Activated CD8-positive, alpha-beta memory T cell treated with anti-CD3 and anti-CD28 coated beads for 4 hours (primary cell): Measurements from ENCODE around the gene FUT9.

Experiments used
- DNase-seq, 2 donors: peaks; one replicate each; pipeline ENCODE4 v3.0.0-alpha.2; 2020; ENCODE audit warnings: low read depth in 2 of 2

FUT9 gene

DNA sequence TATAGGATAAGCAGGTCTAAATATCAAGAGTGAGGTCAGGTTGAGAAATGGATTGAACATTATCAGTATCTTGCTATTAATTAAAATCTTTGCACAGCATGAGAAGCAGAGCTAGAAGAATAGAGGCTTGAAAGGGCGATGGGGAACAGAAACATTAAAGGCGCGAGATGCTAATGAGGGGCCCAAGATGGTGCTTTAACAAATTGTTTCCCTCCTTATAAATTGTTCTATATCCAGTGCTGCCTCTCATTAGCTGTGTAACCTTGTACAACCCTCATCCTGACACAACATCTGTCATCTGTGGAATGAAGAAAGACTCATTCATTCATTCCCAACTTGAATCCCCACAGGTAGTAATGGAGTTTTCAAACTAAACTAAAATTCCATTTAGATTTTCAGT lies 57.8 kb downstream of the FUT9 start:
- DNase-seq = no peak

GRCh38 chr6:96074006-96074405 lies 58.2 kb downstream of the FUT9 start:
- no peak for DNase-seq

DNA sequence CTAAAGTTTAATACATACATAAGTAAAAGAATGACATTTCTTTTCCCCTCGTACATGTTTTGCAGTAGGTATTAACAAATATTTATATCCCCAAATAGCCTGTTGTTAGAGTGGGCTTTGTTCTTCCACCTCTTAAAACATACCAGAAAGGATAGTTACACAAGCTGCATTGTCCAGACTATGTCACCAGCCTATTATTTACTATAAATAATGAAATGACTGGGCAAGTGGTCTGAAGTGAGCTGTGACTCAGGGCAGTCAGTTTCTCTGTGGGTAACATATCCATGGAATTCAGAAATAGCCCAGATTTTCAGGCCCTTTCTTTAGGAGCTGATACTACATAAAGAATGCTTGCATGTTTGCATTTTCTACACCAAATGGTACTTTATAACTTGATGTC lies 60.1 kb downstream of the FUT9 start:
- no peak for DNase-seq

- no peak for DNase-seq
Observed at GRCh38 chr6:96086745-96087144, 71.0 kb downstream of the FUT9 start.

DNA sequence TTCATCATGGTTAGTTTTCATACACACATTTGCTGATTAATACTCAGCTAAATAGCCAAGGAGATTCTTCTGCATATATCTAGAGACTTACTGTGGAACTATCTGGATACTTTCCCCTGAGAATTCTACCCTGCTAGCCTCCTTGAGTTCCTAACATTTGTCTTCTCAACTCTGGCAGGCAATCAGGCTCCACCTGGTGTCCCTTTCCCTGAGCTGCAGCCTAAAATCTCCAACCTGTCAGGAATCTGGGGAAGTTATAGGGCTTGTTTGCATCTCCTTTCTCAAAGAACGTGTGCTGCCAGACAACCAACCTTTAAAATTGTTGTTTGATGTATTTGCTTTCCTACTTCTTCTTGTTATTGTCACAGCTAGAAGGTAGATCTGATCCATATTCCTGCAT lies 73.4 kb downstream of the FUT9 start:
- DNase-seq = no peak

DNA sequence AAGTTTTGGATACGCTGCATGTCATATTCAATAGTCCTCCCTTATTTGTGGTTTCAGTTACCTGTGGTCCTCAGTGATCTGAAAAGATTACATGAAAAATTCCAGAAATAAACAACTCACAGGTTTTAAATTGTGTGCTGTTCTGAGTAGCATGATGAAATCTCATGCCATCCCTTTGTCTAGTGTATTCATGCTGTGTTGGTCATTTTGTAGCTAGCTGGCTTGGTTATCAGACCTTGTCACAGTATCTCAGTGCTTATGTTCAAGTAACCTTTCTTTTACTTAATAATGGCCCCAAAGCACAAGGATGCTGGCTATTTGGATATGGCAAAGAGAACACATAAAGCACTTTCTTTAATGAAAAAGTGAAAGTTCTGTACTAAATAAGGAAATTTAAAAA lies 78.3 kb downstream of the FUT9 start:
- no peak for DNase-seq

DNA sequence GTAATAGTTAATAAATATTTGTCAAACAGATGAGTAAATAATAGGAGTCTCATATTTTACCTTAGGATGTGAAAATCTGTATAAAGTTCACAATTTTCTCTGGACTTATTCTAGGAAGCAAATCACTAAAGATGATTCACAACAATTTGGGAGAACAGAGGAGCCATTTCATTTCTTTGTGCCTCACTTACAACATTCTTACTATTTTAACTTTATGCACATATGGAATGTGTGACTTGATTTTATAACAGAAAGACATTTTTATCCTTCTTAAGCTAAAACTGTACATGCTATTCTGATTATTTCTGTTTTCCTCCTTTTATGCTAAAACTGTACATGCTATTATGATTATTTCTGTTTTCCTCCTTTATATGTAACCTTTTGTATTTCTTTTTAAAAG lies 83.3 kb downstream of the FUT9 start:
- DNase-seq = no peak

GRCh38 chr6:96101564-96101963 lies 85.8 kb downstream of the FUT9 start:
- DNase-seq = no peak

DNA sequence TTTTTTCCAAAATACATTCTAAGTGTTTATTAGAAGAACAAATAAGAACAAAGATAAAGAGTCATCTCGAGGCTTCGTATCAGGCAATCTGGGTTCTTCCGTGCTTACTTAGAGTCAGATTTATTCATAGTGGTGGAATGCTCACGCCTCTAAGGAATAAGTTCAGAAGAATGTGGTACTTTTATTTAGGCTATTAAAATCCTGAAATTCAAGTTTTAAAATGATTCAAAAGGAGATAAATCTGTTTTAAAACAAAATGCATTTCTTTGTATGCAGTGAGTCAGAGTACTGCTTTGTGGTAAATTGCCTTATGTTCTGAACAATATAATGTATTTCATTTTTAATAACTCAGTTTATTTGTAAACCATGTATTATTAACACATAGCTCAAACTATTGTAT lies 89.1 kb downstream of the FUT9 start:
- no peak for DNase-seq

DNA sequence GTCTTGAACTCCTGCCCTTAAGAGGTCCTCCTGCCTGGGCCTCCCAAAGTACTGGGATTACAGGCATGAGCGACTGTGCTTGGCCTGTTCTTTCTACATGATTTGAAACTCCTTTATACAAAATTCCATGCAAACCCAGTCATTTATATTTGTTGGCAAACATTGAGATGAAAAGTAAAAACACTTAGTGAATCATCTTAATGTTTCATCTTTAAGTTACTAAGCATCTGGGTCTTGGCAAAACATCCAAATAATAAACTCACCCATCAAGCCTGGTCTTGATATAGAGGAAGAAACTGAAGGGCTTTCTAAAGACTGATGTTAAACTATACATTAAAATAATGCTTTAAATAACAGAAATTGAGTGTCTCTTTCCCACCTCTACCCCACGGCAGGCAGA lies 95.1 kb downstream of the FUT9 start:
- no peak for DNase-seq

DNA sequence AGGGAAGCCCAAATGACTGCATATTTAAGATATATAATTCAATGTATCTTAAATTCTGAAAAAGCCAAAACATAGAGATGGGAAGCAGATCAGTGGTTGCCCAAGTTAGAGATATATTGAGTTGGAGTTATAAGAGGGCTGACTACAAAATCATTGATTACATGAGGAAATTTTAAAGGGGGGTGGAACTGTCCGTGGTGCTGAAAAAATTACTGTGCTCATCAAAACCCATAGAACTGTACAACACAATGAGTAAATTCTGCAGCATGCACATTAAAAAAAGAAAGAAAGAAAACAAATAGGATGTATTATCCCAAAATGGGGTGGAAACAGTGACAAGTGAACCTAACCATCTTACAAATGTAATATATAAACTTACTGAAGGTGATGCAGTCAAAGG lies 100.9 kb downstream of the FUT9 start:
- no peak for DNase-seq

- DNase-seq = no peak
Observed at GRCh38 chr6:96124778-96125177, 109.0 kb downstream of the FUT9 start.

DNA sequence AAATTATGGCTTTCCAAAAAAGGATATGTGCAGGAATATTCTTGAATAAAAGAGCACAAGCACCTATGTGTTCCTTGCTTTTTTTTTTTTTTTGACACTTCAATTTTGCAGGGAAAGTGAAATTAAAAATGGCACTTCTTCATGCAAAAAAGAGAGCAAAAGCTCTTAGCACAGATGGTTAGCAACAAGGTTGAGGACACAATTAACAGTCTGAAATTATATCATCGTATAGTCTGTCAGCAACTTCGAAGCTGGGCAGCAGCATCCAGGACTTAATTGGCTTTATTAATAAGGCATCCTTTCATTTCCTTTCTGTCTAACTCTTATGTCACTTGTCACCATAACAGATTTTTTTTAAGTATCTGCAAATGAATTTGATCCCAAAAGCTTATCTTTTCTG lies 122.6 kb downstream of the FUT9 start:
- no peak for DNase-seq

- DNase-seq = no peak
Observed at GRCh38 chr6:96142142-96142541, 126.4 kb downstream of the FUT9 start.

- no peak for DNase-seq
Observed at GRCh38 chr6:96150431-96150830, 134.7 kb downstream of the FUT9 start.

- no peak for DNase-seq
Observed at GRCh38 chr6:96151707-96152106, 135.9 kb downstream of the FUT9 start.

GRCh38 chr6:96152114-96152708 lies 136.4 kb downstream of the FUT9 start:
- no peak for DNase-seq

- DNase-seq = no peak
Observed at GRCh38 chr6:96153775-96154174, 138.0 kb downstream of the FUT9 start.

- no peak for DNase-seq
Observed at GRCh38 chr6:96156425-96156824, 140.7 kb downstream of the FUT9 start.

- DNase-seq = no peak
Observed at GRCh38 chr6:96157018-96157565, 141.3 kb downstream of the FUT9 start.

- no peak for DNase-seq
Observed at GRCh38 chr6:96162711-96163120, 146.9 kb downstream of the FUT9 start.

GRCh38 chr6:96164802-96165201 lies 149.0 kb downstream of the FUT9 start:
- DNase-seq = no peak

DNA sequence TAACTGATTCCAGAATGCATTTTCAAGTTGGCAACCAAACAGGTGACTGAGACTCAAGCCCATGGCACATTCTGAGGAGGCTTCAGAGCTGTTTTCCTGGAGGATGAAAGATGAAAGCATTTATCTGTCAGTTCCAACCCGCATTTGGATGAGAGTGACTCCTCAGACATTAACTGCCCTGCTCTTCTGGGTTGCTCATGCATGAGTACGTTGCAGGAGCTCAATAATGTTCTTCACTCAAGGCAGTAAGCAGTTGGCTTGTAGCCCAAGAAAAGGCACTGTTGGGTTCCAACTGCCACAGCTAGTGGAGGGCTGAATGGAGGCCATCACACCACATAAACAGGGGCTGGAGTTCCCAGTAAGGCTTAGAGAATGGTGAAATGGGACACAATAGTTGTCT lies 155.3 kb downstream of the FUT9 start:
- no peak for DNase-seq

GRCh38 chr6:96184798-96185197 lies 169.0 kb downstream of the FUT9 start:
- DNase-seq = no peak
